ENCODE data around the gene CRELD2. TPM values are rescaled to one million over a fixed set of nuclear protein-coding genes. Genes with fewer than 3 reads are reported as not detected.

Gene CRELD2
- total and polyA plus RNA-seq, 2 of the 13 experiments (the other 11 are each of a cell fraction or from before 2014, with no cell fraction given): 17.2 to 44.7 TPM

DNA sequence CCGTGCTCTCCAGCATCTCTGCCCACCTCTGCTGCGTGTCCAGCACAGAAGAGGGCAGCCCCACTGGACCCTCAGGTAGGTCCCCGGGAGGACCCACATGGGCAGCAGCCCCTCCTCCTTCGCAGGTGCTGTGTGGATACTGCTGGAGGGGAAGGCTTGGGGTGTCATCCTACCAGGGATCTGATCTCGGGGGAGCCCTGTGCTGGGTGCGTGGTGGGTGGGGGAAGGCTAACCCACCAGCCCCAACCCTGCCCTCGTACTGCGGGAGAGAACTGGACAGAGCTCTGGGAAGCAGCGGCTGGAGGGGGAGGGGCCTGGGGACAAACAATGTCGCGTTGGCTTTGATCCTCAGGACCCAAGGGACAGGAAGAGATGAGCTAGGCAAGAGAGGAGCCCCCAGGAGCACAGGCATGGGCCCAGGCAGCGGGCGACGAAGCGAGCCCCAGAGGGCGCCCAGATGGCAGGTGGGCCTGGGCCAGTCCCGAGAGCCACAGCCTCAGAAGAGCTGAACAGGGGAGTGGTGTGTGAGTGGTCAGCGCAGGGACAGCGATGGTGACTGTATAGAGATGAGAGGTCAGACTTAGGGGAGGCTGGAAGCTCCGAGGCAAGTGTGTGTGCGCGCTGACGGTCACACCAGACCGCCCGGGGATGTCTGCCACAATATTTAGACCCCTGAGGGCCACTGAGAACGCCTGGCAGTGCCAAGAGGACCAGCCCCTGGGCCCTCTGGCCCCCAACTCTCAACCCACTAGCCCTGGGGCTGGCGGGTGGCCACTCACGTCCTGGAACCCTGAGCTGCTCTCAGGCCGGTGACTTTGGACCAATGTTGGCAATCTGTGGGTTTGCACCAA lies 40.7 kb downstream of the CRELD2 start (continued):
- TF ChIP-seq ZNF235 (CRISPR knock-in tag; IDR thresholded peaks at IDR 0.05; ENCODE audit: borderline replicate concordance): no peak
- TF ChIP-seq HNF4G (IDR thresholded peaks at IDR 0.05; ENCODE audit: borderline replicate concordance, low read depth, low read length): no peak
- 0 out of 2 replicates have a peak, but pooled peaks have one; percentile 11 for TF ChIP-seq HNF4G (CRISPR knock-in tag; IDR thresholded peaks at IDR 0.05; ENCODE audit: borderline replicate concordance, low read depth)
- no peak for TF ChIP-seq ZNF644 (CRISPR knock-in tag; IDR thresholded peaks at IDR 0.05; ENCODE audit: low read depth)
- TF ChIP-seq ZBTB20 (CRISPR knock-in tag; IDR thresholded peaks at IDR 0.05; ENCODE audit: borderline replicate concordance, low read depth): no peak
- no peak for TF ChIP-seq ZNF790 (CRISPR knock-in tag; IDR thresholded peaks at IDR 0.05; ENCODE audit: borderline replicate concordance)
- peak; percentile 87 for TF ChIP-seq ZNF263 (CRISPR knock-in tag; IDR thresholded peaks at IDR 0.05)
- TF ChIP-seq, protein P1, sequence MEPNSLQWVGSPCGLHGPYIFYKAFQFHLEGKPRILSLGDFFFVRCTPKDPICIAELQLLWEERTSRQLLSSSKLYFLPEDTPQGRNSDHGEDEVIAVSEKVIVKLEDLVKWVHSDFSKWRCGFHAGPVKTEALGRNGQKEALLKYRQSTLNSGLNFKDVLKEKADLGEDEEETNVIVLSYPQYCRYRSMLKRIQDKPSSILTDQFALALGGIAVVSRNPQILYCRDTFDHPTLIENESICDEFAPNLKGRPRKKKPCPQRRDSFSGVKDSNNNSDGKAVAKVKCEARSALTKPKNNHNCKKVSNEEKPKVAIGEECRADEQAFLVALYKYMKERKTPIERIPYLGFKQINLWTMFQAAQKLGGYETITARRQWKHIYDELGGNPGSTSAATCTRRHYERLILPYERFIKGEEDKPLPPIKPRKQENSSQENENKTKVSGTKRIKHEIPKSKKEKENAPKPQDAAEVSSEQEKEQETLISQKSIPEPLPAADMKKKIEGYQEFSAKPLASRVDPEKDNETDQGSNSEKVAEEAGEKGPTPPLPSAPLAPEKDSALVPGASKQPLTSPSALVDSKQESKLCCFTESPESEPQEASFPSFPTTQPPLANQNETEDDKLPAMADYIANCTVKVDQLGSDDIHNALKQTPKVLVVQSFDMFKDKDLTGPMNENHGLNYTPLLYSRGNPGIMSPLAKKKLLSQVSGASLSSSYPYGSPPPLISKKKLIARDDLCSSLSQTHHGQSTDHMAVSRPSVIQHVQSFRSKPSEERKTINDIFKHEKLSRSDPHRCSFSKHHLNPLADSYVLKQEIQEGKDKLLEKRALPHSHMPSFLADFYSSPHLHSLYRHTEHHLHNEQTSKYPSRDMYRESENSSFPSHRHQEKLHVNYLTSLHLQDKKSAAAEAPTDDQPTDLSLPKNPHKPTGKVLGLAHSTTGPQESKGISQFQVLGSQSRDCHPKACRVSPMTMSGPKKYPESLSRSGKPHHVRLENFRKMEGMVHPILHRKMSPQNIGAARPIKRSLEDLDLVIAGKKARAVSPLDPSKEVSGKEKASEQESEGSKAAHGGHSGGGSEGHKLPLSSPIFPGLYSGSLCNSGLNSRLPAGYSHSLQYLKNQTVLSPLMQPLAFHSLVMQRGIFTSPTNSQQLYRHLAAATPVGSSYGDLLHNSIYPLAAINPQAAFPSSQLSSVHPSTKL (CRISPR knock-in tag; IDR thresholded peaks at IDR 0.05): 0 out of 2 replicates have a peak, but pooled peaks have one; percentile 18
- 0 out of 2 replicates have a peak, but pooled peaks have one; percentile 36 for TF ChIP-seq TBP (CRISPR knock-in tag; IDR thresholded peaks at IDR 0.05)
- TF ChIP-seq, protein P2, sequence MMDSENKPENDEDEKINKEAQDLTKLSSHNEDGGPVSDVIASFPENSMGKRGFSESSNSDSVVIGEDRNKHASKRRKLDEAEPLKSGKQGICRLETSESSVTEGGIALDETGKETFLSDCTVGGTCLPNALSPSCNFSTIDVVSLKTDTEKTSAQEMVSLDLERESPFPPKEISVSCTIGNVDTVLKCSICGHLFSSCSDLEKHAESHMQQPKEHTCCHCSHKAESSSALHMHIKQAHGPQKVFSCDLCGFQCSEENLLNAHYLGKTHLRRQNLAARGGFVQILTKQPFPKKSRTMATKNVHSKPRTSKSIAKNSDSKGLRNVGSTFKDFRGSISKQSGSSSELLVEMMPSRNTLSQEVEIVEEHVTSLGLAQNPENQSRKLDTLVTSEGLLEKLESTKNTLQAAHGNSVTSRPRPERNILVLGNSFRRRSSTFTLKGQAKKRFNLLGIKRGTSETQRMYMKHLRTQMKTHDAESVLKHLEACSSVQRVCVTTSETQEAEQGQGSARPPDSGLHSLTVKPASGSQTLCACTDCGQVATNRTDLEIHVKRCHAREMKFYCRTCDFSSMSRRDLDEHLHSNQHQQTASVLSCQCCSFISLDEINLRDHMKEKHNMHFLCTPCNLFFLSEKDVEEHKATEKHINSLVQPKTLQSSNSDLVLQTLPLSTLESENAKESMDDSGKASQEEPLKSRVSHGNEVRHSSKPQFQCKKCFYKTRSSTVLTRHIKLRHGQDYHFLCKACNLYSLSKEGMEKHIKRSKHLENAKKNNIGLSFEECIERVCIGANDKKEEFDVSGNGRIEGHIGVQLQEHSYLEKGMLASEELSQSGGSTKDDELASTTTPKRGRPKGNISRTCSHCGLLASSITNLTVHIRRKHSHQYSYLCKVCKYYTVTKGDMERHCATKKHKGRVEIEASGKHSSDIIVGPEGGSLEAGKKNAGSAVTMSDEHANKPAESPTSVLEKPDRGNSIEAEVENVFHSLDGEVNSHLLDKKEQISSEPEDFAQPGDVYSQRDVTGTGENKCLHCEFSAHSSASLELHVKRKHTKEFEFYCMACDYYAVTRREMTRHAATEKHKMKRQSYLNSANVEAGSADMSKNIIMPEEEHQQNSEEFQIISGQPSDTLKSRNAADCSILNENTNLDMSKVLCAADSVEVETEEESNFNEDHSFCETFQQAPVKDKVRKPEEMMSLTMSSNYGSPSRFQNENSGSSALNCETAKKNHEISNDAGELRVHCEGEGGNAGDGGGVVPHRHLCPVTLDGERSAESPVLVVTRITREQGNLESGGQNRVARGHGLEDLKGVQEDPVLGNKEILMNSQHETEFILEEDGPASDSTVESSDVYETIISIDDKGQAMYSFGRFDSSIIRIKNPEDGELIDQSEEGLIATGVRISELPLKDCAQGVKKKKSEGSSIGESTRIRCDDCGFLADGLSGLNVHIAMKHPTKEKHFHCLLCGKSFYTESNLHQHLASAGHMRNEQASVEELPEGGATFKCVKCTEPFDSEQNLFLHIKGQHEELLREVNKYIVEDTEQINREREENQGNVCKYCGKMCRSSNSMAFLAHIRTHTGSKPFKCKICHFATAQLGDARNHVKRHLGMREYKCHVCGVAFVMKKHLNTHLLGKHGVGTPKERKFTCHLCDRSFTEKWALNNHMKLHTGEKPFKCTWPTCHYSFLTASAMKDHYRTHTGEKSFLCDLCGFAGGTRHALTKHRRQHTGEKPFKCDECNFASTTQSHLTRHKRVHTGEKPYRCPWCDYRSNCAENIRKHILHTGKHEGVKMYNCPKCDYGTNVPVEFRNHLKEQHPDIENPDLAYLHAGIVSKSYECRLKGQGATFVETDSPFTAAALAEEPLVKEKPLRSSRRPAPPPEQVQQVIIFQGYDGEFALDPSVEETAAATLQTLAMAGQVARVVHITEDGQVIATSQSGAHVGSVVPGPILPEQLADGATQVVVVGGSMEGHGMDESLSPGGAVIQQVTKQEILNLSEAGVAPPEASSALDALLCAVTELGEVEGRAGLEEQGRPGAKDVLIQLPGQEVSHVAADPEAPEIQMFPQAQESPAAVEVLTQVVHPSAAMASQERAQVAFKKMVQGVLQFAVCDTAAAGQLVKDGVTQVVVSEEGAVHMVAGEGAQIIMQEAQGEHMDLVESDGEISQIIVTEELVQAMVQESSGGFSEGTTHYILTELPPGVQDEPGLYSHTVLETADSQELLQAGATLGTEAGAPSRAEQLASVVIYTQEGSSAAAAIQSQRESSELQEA (CRISPR knock-in tag; IDR thresholded peaks at IDR 0.05; ENCODE audit: not compliant biosample characterization): no peak
- TF ChIP-seq, protein P3, sequence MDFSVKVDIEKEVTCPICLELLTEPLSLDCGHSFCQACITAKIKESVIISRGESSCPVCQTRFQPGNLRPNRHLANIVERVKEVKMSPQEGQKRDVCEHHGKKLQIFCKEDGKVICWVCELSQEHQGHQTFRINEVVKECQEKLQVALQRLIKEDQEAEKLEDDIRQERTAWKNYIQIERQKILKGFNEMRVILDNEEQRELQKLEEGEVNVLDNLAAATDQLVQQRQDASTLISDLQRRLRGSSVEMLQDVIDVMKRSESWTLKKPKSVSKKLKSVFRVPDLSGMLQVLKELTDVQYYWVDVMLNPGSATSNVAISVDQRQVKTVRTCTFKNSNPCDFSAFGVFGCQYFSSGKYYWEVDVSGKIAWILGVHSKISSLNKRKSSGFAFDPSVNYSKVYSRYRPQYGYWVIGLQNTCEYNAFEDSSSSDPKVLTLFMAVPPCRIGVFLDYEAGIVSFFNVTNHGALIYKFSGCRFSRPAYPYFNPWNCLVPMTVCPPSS (IDR thresholded peaks at IDR 0.05): no peak
- TF ChIP-seq, protein P4, sequence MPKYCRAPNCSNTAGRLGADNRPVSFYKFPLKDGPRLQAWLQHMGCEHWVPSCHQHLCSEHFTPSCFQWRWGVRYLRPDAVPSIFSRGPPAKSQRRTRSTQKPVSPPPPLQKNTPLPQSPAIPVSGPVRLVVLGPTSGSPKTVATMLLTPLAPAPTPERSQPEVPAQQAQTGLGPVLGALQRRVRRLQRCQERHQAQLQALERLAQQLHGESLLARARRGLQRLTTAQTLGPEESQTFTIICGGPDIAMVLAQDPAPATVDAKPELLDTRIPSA (CRISPR knock-in tag; IDR thresholded peaks at IDR 0.05; ENCODE audit: borderline replicate concordance): no peak

Measured in HepG2 (cell line).